Inferior parietal cortex (tissue), 1 donor: Measurements from ENCODE around the gene C14orf132.

Experiments used
- DNase-seq: peaks from one replicate; pipeline ENCODE4 v3.0.0-alpha.2; 2016; ENCODE audit errors: extremely low spot score

The C14orf132 gene

GRCh38 chr14:96119947-96120346, 80.8 kb downstream of the C14orf132 start:
- no peak for DNase-seq

GRCh38 chr14:96120392-96120791, 81.2 kb downstream of the C14orf132 start:
- no peak for DNase-seq

DNA sequence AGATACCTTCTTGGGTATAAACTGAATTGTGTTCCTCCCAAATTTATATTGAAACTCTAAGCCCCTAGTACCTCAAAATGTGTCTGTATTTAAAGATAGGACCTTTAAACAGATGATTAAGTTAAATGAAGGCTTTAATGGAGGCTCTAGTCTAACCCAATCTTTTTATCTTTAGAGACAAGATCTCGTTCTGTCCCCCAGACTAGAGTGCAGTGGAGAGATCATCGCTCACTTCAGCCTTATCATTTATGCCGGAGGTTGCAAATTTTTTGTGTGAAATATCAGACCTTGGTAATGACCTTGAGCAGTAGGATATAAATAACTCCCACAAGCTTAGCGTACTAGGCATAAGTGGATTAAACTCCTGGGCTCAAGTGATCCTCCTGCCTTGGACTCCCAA, 81.8 kb downstream of the C14orf132 start:
- DNase-seq, result no peak

- DNase-seq, result no peak
These were observed 82.7 kb downstream of the C14orf132 start for GRCh38 chr14:96121660-96122395.

DNA sequence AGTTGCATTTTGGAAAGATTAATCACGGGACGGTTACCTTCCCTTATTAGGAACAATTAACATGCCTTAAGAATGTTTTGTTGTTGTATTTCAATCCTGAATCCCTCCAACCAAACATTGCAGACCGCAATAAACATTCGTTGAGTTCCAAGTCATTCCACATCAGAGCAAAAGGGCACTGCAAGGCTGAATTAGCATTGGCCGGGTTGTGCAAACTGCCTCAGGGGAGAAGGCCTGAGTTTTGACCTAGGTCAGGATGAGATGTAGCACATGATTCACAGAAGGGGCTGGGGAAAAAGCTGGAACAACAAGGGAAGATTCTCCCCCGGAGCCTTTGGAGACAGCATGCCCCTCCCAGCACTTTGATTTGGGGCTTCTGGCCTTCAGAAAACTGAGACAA, 83.3 kb downstream of the C14orf132 start:
- DNase-seq, result no peak

GRCh38 chr14:96125536-96125935, 86.4 kb downstream of the C14orf132 start:
- no peak for DNase-seq

- DNase-seq, result peak; percentile 9
These were observed 87.2 kb downstream of the C14orf132 start for GRCh38 chr14:96126339-96126782.

GRCh38 chr14:96126783-96127271, 87.7 kb downstream of the C14orf132 start:
- no peak for DNase-seq

DNA sequence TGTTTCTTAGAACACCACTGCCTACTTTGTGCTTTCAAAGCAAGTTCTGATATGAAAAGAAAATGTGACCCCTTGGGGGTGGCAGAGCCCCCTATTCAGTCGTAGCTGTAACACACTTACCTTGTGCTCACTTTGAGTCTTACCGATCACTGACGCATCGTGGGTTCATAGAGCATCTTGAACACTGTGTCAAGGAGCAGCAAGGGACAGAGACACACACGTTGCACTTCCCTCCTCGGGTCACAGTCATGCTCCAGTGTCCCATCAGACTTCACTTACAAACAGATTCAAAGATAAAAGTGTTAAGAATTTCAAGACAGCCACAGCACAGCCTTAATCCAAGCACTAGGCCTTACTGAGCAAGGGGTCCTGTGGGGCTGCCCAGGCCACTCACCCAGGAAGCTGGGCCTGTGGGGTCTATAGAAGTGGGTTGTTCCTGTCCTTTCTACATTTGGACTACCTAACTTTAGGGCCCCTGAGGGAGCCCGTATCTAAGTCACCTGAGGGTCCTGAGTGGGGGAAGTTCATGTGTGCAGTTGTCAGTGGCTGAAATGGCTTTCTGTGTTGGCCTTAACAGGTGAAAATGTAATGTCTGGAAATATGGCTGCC, 90.1 kb downstream of the C14orf132 start:
- no peak for DNase-seq

DNA sequence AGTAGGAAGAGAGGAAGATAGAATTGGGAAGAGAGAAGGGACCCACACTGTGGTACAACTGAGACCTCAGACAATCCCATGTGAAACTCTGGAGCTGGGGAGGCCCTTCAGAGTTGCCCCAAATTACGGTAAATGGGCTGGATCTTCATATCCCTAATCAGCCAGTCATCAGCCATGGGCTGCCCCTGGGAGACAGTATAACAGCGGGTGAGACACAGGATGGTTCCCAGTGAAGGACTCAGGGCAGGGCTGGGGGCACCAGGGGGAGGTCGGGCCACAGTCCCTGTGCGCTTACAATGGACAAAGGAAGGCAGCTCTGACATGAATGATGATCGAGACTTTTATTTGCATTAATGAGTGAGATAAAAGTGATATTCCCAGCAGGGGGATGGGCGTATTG, 91.2 kb downstream of the C14orf132 start:
- DNase-seq, result no peak

GRCh38 chr14:96130854-96131253, 91.7 kb downstream of the C14orf132 start:
- DNase-seq, result no peak

DNA sequence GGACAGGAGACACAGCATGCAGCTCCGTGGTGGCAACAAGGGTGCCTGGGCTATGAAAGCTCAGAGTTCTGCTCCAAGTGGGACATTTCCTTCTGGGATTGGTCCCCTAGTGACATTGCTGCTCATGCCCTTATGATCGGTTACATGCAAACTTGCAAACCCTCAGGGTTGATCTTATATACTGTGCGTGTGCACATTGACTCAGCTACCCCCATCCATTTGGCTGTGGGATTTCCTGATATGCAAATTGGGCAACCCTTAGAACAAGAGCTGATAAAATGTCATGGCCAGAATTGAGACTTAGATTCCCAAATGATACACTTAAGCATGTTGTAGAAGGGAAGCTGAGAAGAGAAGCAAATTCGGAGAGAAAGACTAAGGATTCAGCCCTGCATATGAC, 92.7 kb downstream of the C14orf132 start:
- DNase-seq, result no peak

- DNase-seq, result no peak
These were observed 95.3 kb downstream of the C14orf132 start for GRCh38 chr14:96134508-96134907.

DNA sequence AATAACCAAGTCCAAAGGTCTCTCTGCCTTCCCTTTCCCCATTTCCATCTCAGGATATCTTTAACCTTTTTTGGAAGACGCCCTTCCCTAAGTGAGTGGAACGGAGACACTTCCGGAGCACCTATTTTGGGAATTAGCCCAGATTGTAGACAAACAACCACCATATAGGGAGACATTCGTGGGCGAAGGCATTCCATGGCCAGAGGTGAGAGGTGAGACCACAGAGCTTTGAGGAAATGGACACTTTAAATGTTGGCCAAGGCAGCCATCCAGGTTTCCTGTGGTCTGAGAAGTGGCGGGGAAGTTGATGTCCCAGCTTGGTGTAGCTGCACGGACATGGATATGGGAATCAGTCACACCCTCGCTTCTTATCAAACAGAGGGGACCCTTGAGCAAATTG, 96.1 kb downstream of the C14orf132 start:
- no peak for DNase-seq

DNA sequence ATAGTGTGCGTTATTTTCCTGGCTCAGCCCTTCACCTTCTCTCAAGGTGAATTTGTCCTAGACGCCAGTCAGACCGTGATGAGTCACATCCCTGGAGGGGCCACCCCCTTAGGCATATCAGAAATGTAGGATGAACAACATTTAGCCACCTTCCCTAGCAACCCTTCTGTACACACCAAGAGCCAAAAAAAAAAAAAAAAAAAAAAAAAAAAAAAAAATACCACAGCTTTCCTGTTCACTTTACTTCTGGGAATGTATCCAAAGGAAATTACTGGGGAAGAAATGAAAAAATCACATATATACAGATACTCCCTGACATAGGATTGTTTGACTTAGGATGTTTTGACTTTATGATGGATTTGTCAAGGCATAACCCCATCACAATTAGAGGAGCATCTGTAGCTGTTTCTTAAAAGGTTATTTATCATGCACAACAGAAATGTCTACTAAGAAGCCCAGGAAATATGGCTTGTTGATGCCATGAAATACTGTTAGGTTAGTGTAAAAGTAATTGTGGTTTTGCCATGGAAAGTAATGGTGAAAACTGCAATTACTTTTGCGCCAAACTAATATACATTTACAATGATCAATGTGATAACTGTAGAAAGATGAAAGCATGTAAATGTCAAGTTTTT, 97.3 kb downstream of the C14orf132 start:
- DNase-seq, result no peak

GRCh38 chr14:96138241-96138640, 99.1 kb downstream of the C14orf132 start:
- DNase-seq, result no peak

- no peak for DNase-seq
These were observed 100.0 kb downstream of the C14orf132 start for GRCh38 chr14:96139169-96139568.

DNA sequence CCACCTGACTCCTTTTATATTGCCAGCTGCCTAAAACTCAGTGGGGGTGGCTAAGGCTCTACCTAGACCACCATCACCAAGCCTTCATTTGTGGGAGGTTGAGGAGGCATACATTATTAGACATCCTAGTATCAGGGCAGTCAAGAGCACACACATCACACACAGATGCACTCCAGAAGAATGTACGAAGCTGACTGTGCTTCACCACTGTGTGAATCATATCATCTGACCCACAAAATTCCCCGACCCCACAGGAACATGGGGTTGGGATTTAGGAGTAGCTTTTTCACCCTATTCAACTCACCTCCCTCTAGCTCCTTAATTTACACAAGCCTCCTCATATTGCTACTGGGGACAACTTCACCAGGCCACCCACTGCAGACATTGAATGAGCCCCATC, 100.7 kb downstream of the C14orf132 start:
- no peak for DNase-seq

GRCh38 chr14:96140952-96141351, 101.8 kb downstream of the C14orf132 start:
- DNase-seq, result no peak
